OCI-LY1 (cell line): Measurements from ENCODE around the gene TEP1.

Experiments
- CTCF ChIP-seq: fragments of 200-600 bp; sonication (generic), shearing (Covaris generic); IDR thresholded peaks from 2 replicates; pipeline ENCODE4 v1.5.1; 2017; ENCODE audit warnings: mild to moderate bottlenecking, antibody characterized with exemption, low read length, moderate library complexity, mixed read lengths
- EZH2 ChIP-seq: fragments of 200-600 bp; sonication (generic), shearing (Covaris generic); IDR thresholded peaks from 2 replicates; pipeline ENCODE4 v1.8.0; 2017; ENCODE audit warnings: borderline replicate concordance, mixed run types, mild to moderate bottlenecking, antibody characterized with exemption, low read length, moderate library complexity, mixed read lengths

- TF ChIP-seq CTCF (no peak), EZH2 (no peak)
Observed at GRCh38 chr14:20441461-20441860, 28.2 kb upstream of the TEP1 start.
